ENCODE results near the gene GUCY1A2. TPM values are rescaled to one million over a fixed set of nuclear protein-coding genes. Genes with fewer than 3 reads are reported as not detected.
A peak's percentile ranks its signal among the peaks of the same experiment; 100 is the strongest.

Gene GUCY1A2
- total RNA-seq, 1 experiment from 2014 or later, result 0.10 TPM

GRCh38 chr11:107011977-107012376, 6.3 kb downstream of the GUCY1A2 start (continued):
- TF ChIP-seq CTCF (IDR thresholded peaks at IDR 0.05 in 2 of 3, conservative IDR thresholded peaks at IDR 0.05 in 1 of 3; ENCODE audit: borderline replicate concordance in 1 of 3, insufficient read depth in 1 of 3, low read depth in 2 of 3, low read length in 2 of 3), result no peak

GRCh38 chr11:107009190-107009589, 9.1 kb downstream of the GUCY1A2 start:
- Histone ChIP-seq H3K4me1 (ENCODE audit: control insufficient read depth in 1 of 2, insufficient read depth in 2 of 2, low read length in 2 of 2) (no peaks in the 10 kb centered on the region), H3K4me2 (ENCODE audit: low read length) (no peak overlapping the region), H3K27me3 (ENCODE audit: insufficient read depth, low read length) (no peaks in the 10 kb centered on the region), H3K4me3 (replicated peaks in 1 of 2; ENCODE audit: low read depth in 1 of 2, low read length in 2 of 2) (no peak overlapping the region), H3K9me2 (ENCODE audit: insufficient read depth) (no peaks in the 10 kb centered on the region), H3K9me3 (ENCODE audit: control insufficient read depth in 1 of 2, insufficient read depth in 1 of 2, low read depth in 1 of 2, low read length in 2 of 2) (no peaks in the 10 kb centered on the region), H3K79me2 (ENCODE audit: insufficient read depth, low read length) (no peaks in the 10 kb centered on the region), H3K9ac (ENCODE audit: low read length) (no peak overlapping the region), H3K27ac (ENCODE audit: low read depth, low read length) (no peak overlapping the region), H2AFZ (ENCODE audit: low read depth, low read length, poor library complexity, severe bottlenecking) (no peak overlapping the region), H4K20me1 (ENCODE audit: insufficient read depth) (no peaks in the 10 kb centered on the region), H3K36me3 (ENCODE audit: control insufficient read depth in 1 of 2, insufficient read depth in 2 of 2, low read length in 2 of 2) (no peaks in the 10 kb centered on the region)
- POLR2A ChIA-PET, result no interaction called here
- intact Hi-C loops (cut with micrococcal nuclease), result no loop called here
- RAD21 ChIA-PET (ENCODE audit: low non-redundant PET in 1 of 2, low total read pairs in 2 of 2, uncharacterized antibody in 2 of 2, unreplicated experiment in 2 of 2), result no interaction called here
- ATAC-seq (no peak), DNase-seq (ENCODE audit: low read depth, low spot score) (no peak)
- TF ChIP-seq CTCF (IDR thresholded peaks at IDR 0.05 in 2 of 3, conservative IDR thresholded peaks at IDR 0.05 in 1 of 3; ENCODE audit: borderline replicate concordance in 1 of 3, insufficient read depth in 1 of 3, low read depth in 2 of 3, low read length in 2 of 3) (0 out of 6 replicates have a peak, but pooled peaks of 1 of the 3 experiments have one; percentile 23), JUND (IDR thresholded peaks at IDR 0.05) (no peak), TCF7L2 (IDR thresholded peaks at IDR 0.05; ENCODE audit: borderline replicate concordance, extremely low read depth, insufficient read depth, insufficient read length) (no peak), RAD21 (IDR thresholded peaks at IDR 0.05; ENCODE audit: low read depth) (peak; percentile 23; the same call in 1 of the 2 replicates), EZH2phosphoT487 (IDR thresholded peaks at IDR 0.05; ENCODE audit: borderline replicate concordance) (no peak)
- BruUV-seq (replicated peaks), result no TSS peak
- CTCF ChIA-PET, result no interaction called here
